ENCODE data around the gene EBF3.

EBF3 gene

DNA sequence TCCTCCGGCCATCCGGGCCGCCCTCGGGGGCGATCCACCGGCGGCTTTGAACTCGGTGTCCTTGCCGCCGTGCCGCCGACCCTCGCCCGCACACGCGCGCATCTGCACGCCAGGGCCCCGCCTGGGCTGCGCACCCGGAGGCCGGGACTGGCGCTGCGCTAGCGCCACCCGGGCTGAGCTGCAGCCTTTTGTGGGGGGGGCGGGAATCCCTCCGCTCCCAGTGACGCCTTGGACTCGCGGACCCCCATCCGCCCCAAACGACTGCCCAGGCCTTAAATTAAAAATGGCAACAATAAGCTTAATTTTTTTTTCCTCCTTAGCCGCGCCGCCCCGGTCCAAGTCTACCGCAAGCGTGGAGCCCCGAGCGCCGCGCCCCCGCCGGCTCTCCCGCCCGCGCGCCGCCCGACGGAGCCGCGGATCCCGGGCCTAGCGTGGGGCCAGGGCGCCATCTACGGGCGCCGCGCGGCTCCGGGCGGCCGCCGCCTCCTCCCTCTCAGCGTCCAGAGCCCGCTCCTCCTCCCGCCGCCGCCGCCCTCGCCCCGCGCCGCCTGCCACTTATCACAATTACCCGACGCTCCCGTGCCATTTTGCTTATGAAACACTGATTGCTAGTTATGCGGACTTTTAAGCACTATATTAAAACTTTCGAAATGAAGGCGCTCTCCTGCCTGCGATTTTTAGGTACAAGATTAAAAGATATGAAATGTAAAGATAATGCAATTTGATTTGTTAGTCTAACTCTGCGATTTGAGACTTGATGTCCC lies 7.5 kb upstream of the EBF3 start:
- DNase-seq (ENCODE audit: low read depth in 3 of 3), result no peak

DNA sequence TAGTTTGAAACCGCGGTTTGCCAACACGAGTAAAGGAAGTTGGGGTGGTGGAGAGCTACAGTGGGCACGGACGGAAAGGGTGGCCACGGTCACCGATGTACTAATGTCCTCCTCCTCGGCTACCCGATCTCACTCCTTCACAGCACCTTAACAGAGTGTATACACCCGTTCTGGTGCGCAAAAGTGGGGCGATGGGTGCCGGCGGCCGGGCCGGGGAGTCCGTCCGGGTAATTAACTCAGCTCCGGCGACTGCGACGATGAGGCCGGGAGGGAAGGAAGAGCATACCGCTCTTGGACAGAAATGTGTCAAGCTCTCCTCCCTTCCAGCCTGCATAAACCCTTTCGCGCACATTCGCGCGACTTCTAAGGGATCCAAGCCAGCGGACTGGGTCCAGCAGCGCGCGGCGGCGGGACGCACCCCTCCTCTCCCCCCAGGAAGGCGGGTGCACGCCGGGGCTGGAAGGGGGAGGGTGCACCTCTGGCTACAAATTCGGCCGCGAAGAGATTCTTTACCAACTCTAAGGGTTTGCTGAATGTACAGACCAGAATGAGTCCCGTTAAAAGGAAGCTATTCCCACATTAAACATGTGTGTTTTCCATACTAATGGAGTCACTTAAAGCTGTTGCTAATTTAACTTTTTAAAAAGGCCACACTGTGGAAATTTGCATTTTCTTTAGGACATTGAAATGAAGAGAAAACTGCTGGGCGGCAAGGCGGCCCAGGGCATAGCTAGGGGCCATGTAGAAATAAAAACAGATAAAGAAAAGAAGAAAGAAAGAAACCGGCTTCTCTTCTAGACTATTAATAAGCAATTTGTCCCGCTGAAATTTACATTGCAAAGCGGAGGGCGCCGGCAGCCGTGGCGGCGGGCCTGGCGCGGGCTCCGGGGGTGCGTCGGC lies 6.6 kb upstream of the EBF3 start:
- DNase-seq (ENCODE audit: low read depth in 3 of 3), result no peak

DNA sequence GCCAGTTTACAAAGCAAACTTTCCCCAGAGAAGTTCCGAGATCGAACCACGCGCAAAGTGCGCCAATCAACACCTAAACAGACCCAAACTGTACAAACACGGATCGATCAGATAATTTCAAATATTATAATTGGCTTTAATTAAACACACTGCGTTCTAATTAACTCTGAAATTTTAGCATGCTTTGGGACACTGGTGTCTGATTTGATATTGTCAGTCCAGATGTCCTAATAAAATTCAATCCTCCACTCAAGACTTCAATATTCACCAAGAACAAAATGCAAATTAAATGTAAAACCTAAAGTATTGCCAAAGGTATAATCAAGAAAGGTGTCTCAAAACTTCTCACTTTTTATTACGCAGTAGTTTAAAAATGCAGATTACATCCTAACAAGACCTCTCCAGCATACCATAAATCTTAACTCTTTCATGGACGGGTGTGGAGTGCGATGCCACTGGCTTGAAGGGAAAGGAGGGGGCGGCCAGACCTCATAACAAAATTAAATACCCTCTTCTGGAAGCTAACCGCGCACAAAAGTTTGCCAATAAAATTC lies 5.9 kb upstream of the EBF3 start:
- no peak for DNase-seq (ENCODE audit: low read depth in 3 of 3)

DNA sequence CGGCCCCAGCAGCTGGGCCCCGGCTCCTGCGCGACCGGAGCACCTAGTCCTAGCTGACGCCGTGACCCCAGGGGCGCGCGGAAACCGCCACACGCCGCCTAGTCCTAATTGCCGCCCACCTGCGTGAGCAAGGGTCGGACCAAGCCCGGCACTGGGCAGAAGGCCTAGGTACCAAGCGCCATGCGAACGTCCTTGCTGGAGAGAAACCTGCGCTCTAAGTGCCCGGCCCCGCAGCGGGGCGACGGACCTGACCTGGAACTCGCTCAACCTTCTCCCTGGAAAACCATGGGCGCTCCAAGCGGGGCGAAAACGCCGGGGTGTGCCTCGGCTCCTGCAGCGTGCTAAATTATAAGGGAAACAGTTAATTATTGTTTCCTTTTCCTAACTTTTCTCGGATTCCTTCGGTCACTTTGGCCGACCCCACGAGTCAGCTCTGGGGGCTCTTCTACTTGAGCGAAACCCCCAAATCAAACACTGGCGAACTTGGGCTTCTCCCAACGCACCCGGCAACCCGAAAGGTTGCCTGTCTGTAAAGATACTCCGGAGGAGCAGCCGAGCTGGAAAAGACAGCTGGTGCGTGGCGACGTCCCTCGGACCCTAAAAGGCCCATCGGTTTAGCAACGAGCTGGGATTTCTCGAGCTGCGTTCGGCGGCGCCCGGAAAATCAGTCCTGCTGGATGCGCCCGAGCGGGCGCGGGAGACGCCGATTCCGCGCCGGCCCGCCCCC lies 5.3 kb upstream of the EBF3 start:
- no peak for DNase-seq (ENCODE audit: low read depth in 3 of 3)

DNA sequence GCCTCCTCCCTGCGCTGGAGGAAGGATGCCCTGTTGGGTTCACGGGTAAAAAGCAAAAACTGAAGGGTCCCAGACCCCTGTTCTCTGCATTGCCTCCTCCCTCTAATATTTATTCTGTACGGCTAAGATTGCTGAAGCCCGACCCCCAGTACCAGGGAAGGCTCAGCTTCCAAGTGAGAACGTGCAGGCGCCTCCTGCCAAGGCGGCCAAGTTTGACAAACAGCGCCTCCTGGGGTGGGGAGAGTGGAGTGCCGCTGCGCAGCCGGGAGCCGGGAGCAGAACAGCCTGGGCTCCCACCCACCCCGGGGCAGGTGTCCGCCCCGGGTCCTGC lies 4.7 kb upstream of the EBF3 start:
- no peak for DNase-seq (ENCODE audit: low read depth in 3 of 3)

DNA sequence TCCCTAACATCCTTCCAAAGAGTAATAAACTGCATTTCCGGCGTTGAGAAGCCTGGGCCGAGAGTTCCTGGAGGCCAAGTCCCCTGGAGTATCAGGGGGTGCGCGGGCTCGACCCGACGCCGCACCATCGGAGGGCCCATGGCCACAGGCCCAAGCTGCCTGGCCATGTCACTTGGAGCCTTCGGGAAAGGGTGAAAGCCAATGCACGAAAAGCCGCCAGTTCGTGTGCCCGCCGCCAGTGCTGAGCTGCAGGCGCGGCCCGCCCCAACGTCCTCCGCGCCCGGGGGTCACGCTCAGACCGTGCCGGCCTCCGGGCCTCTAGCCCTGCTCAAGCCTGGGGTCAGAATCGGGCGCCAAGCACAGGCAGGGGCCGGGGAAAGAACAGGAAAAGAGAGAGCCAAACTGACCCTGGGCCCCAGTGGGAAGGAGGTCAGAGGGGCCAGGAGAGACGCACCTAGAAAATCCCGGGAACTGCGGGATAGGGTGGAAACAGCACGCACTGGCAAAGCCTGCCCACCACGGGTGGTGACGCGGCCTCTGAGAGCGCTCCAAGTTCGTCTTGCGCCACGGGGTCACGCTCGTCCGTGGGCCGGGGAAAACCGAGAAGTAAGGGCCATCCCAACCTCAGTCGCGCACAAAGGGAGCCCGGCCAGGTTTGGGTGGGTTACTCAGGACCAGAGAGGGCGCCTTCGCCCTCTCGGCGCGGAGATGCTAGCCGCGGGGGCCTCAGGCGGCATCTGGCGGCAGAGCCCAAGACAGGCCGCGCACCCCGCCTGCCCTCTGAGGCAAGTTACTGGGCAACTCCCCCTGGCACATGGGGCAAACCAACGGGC lies 4.2 kb upstream of the EBF3 start:
- DNase-seq (ENCODE audit: low read depth in 3 of 3), result no peak

DNA sequence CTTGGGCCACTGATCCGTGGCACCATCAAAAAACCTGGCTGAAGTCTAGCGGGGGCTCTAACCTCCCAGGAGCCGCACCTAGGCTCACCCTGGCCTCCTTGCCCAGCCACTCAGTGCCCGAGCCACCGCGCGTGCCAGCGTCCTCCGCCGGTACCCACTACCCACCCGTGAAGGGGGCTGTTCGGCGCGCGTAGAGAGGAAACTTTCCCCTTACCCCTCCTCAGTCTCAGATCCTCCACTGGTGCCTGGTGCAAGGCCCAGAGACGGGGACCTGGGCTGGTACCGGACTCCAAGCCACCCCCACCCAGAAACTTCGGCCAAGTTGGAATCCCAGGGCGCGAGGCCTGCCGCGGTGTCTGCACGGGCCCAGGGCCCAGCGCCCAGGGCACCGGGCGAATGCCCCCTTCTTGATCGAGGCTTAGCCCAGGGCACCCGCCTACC lies 3.5 kb upstream of the EBF3 start:
- DNase-seq (ENCODE audit: low read depth in 3 of 3), result no peak

DNA sequence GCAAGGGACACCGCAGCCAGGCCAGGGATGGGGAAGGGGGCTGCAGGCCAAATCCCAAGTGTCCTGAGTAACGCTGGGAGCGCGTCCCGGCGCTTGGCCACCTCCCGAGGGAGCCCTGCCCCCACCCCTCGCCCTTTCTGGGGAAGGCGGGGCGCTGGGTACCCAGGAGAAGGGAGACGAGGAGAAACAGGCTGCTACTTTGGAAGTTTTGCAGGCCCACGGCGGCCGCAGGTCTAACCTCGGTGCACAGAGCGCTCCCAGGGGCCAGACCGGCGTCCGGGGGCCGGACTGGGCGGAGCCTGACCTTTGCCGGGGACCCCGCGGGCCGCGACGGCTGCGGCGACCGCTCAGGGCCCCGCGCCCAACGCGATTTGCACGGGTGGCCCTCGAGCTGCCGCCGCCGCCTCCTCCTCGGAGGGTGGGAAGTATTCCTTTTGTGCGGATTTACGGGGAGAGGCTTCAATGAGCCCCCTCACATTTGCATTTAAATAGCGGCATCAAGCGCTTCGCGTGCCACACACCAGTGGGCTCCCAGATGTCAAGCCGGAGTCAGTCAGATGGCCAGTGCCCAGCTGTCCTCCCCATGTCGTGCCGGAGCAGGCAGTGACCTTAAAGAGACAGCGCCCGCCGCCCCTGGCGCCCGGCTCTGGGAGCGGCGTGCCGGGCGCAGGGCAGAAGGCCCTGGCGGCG lies 3.0 kb upstream of the EBF3 start:
- DNase-seq (ENCODE audit: low read depth in 3 of 3), result no peak

DNA sequence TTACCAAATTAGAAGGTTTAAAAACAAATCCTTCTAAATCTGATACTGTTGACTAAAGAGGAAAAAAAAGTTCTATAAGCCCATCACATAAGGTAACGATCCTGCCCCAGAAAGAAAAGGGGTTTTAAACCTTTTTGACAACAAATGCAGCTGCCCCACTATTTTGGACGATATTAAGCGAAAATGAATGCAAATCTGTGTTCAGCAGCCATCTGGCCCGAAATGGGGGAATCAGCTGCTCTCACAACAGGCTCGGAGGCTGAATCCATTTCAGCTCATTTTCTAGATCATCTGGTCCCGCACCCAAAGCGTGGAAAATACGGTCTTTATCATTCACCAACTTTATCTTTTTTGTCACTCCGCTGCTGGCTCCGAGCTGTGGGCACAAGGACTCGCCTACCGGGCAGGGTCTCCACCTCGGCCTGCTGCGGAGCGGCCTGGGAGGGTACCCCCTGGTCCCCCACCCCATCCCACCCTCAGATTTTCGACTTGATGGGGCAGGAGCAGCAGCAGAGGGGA lies 2.4 kb upstream of the EBF3 start:
- no peak for DNase-seq (ENCODE audit: low read depth in 3 of 3)

DNA sequence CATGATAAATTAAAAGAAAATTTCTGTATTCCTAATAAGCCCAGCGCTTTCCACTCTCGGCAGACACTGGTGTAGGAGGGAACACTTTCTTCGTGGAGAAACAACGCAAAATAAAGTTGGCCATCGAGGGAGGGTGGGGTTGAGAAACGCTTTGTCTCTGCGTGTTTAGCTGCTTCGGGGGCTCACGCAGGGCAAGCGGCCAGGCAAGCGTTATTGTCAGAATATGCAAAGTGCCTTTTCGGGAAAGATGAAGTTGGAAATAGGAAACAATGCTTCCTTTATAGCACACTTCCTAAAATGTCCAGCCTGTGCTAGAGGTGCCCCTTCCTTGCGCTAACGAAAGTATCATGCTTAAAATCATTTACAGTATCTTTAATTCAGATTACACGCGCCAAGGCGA lies 1.9 kb upstream of the EBF3 start:
- no peak for DNase-seq (ENCODE audit: low read depth in 3 of 3)

DNA sequence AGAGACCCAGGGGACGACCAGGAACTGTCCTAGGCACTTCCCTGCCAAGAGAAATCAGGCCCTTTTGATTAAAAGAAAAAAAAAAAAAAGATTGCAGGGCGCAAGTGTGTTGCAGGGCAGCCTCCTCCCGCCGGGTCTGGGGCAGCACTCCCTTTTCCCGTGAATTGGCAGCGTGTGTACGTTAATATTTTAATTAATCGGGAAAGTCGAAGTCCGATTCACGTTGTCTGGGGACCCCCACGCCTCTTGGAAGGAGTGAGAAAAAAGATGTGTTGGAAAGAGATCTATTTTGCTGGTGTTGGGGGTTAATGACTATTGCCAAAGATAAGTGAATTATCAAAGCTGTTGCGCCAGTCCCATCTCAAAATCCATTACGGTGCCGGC lies 1.3 kb upstream of the EBF3 start:
- no peak for DNase-seq (ENCODE audit: low read depth in 3 of 3)

DNA sequence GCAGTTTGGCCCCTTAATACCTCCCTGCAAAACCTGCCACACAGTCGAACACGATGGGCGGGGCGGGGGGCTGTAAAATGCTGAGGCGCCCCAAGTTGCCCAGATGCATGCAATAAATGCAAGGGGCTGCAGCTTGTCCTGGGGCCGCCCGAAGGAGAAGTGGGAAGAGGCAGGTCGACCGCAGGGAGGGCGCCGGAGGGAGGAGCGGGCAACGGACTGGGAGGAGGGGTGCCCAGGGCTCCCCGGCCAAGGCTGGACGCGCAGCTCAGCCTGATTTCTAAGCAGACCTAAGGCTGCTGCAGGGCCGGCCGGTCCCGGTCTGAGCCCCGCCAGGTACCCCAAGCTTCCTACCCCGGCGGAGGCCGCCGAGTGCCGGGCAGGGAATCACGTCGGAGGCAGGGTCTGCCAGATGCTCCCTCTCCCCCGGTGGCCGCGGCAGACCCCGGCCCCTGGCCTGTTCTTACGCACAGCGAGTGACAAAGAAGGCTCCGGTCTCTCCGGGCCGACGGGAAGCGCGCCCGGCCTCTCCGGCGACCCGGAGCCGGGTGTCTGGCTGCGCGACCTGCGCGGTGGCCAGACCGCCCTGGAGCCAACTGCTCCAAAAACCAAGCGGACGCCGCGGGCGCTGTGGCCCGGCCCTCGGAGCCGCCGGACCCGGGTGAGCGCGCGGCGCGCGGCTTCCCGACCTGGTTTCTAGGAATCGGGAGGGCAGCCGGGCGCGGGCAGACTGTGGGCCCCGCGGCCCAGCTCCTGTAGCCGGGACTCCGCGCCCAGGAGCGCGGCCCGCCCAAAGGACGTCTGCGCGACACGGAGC lies 744 bp upstream of the EBF3 start:
- no peak for DNase-seq (ENCODE audit: low read depth in 3 of 3)

DNA sequence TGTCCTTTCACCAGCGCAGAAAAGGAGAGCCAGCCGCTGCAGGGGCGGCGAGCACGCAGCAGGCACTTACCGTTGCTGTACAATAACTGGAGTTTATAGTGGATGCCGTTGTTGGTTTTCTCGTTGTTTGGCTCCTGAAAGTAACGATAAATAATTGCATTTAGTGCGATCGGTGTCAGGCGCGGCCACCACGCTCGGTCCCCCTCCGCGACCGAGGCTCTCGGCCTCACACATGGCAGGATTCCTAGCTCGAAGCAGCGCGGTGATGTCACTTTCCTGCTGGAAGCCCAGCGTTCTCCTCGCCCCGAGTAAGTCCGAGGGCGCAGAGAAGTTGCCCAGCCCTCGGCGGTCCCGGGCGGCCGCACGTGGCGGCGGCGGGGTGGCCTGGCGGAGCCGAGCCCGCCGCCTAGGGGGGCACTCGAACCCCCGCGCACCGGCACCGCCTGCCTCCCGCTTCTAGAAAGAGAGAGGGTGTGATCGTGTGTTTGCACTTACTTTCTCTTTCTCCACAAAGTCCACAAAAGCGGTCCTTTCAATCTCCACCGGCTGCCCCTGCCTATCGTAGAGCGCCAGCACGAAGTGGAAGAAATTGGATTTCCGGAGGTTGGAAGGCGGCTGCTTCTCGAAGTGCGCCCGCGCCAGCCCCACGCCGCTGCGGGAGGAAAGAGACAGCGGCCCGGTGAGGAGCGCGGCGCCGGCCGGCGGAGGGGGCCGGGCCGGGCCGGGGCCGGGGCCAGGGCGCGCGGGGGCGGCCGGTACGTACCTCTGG lies 1.0 kb downstream of the EBF3 start:
- no peak for DNase-seq (ENCODE audit: low read depth in 3 of 3)

DNA sequence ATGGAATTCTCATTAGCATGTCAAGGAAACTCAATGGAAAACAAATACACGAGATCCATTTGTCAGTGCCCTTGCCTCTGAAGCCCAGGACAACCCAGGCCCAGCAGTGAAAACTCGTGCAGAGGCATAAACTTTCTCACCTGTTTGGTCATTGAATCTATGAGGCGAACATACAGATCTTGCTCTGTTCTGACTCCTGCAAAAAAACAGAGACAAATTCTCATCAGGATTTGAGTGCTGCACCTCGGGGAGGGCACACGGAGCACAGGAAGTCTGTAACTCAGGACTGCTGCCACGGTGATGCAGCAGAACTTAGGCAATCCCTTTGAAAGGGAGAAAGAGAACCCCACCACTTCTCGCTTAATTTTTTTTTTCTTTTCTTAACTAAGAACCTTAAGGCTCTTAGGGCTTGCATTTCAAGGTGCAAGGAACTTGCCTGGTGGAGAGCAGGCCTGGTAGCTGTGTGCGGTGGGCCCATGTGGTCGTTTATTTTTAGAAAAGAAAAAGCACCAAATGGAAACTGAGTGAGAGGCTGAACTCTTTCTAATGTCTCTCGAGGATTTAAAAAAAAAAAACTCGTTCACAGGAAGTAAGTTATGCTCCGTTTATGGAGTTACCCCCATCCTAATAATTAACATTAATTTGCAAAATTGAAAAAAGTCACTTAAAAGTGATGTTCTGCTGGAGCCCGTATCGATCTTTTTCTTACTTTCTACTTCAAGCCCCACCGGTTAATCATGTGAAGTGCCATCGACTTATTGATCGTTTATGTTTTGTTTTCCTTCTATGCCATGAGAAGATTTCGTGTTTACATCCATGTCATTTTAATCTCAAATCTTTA lies 1.8 kb downstream of the EBF3 start:
- DNase-seq (ENCODE audit: low read depth in 3 of 3), result no peak

DNA sequence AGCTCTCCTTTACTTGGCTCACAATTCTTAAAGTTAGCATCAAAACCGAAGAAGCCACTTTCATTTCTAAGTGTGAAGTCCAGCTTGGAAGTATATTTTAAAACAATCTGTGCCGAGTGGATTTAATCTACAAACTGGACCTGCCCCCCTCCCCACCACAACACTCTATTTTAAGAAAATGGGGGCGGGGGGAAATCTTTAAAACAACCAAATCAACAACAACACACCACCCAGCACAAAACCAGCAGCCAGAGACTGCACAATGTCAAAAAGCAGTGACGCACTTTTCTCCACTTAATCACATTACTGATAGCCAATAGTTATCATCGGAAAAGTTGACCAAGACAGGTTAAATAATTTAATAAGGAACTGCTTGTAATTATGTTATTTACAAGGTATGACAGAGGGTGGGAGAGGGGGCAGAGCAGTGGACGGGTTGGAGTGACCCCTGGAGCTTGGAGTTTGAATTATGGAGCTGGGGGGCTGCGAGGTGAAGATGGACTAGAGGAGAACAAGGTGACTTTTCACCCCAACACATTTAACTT lies 2.8 kb downstream of the EBF3 start:
- DNase-seq (ENCODE audit: low read depth in 3 of 3), result no peak

DNA sequence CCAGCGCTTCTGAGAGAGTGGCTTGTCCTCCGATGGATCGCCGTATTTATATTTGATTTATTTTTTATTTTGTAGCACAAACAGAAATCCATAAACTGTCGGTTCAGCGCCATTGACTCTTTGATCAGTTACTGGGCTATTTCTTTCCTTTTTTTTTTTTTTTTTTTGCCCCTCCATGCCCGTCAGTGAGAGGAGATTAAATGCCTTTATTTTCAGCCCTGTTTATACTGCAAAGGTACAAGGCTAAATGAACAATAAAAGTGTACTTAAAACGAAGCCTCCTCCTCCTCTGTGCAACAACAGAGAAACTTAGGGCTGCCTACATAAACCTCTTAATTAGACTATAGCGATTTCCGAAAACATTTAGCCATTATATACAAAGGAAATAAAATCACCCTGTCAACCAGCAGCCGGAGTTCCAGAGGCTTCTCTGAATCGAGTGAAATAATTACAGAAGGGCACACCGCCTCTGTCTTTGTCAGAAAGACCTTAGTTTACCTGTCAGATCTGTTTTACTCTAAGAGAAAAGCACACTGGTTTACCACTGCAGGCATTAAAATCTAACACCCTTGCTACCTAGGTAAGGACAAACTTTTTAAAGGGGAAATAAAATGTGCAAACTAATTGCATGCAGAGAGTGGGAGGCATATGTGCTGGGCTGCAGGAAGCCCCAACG lies 3.5 kb downstream of the EBF3 start:
- no peak for DNase-seq (ENCODE audit: low read depth in 3 of 3)
